Activated T-cell treated with anti-CD3 and anti-CD28 coated beads, Interleukin-2, amount 50 U/mL, for 4 hours (primary cell): ENCODE data around the gene FCGBP. TPM values are rescaled to one million over a fixed set of nuclear protein-coding genes. Genes with fewer than 3 reads are reported as not detected.

Experiments
- ATAC-seq, 2 donors: fragments of 200-7000 bp; cut with Tn5 transposase; one replicate each; pipeline ENCODE4 v1.10.0; 2021
- DNase-seq: peaks from one replicate; pipeline ENCODE4 v3.0.0-alpha.2; 2020
- H3K27me3 Mint-ChIP-seq: one replicate; pipeline ENCODE4 v1.8.0; 2021; ENCODE audit warnings: low read depth, mixed read lengths
- H3K36me3 Mint-ChIP-seq: one replicate; pipeline ENCODE4 v1.8.0; 2022; ENCODE audit warnings: mixed read lengths; ENCODE audit not compliant: insufficient read depth
- H3K4me1 Mint-ChIP-seq: one replicate; pipeline ENCODE4 v1.8.0; 2021; ENCODE audit warnings: low read depth, mixed read lengths
- H3K4me3 Mint-ChIP-seq: one replicate; pipeline ENCODE4 v1.8.0; 2021; ENCODE audit warnings: mild to moderate bottlenecking, moderate library complexity, mixed read lengths
- H3K9me3 Mint-ChIP-seq: one replicate; pipeline ENCODE4 v1.8.0; 2021; ENCODE audit warnings: mixed read lengths
- total RNA-seq, 3 donors: library from RNA; stranded (reverse); gene quantifications; one replicate each; pipeline ENCODE4 v1.2.1, GENCODE V29; 2021

FCGBP gene
- 1 to 10 TPM; 1.7 to 3.0 (median 2.5) TPM for total RNA-seq

GRCh38 chr19:39934584-39935363 is at the start of gene FCGBP:
Gene FCGBP (minus strand): TSS chr19:39934634.
- Mint-ChIP-seq H3K27me3 (no peaks in the 10 kb centered on the region), H3K4me3 (no peak within 1 kb of the TSS), H3K36me3 (no peaks in the 10 kb centered on the region), H3K9me3 (peaks cover 11% of the 10 kb centered on the region), H3K4me1 (peaks cover 53% of the 10 kb centered on the region)
- no peak for DNase-seq
- no peak for ATAC-seq

- no peak for ATAC-seq
- H3K4me3 Mint-ChIP-seq: no peak overlapping the region
- peaks cover 37% of the 10 kb centered on the region for H3K9me3 Mint-ChIP-seq
- H3K4me1 Mint-ChIP-seq: peaks cover under 1% of the 10 kb centered on the region
- no peaks in the 10 kb centered on the region for H3K27me3 Mint-ChIP-seq
- DNase-seq: no peak
- peaks cover 49% of the 10 kb centered on the region for H3K36me3 Mint-ChIP-seq
Observed at GRCh38 chr19:39983695-39984300, 49.4 kb upstream of the FCGBP start.

GRCh38 chr19:39982883-39983282 is 48.4 kb upstream of the FCGBP start:
- peaks cover 37% of the 10 kb centered on the region for H3K9me3 Mint-ChIP-seq
- H3K36me3 Mint-ChIP-seq: peaks cover 55% of the 10 kb centered on the region
- no peak overlapping the region for H3K4me3 Mint-ChIP-seq
- no peaks in the 10 kb centered on the region for H3K4me1 Mint-ChIP-seq
- ATAC-seq (no peak), DNase-seq (no peak)
- H3K27me3 Mint-ChIP-seq: no peaks in the 10 kb centered on the region

- no peak for DNase-seq
- Mint-ChIP-seq H3K9me3 (no peaks in the 10 kb centered on the region), H3K4me3 (no peak overlapping the region), H3K36me3 (peaks cover 44% of the 10 kb centered on the region), H3K27me3 (no peaks in the 10 kb centered on the region), H3K4me1 (peaks cover 27% of the 10 kb centered on the region)
- no peak for ATAC-seq
Observed at GRCh38 chr19:39974377-39975155, 40.1 kb upstream of the FCGBP start.

- H3K27me3 Mint-ChIP-seq: no peaks in the 10 kb centered on the region
- peaks cover 30% of the 10 kb centered on the region for H3K36me3 Mint-ChIP-seq
- H3K4me1 Mint-ChIP-seq: peaks cover 41% of the 10 kb centered on the region
- ATAC-seq: peak in 1 of 2 donors; percentile 1
- peak overlapping the region; percentile 98 for H3K4me3 Mint-ChIP-seq
- H3K9me3 Mint-ChIP-seq: no peaks in the 10 kb centered on the region
- no peak for DNase-seq
Observed at GRCh38 chr19:39971380-39972035, 37.1 kb upstream of the FCGBP start.

GRCh38 chr19:39970675-39971379 is 36.4 kb upstream of the FCGBP start, which contains the start of gene PSMC4:
Gene PSMC4 (plus strand): TSS chr19:39971165. CDS start chr19:39971203, 38 bp downstream.
- no peaks in the 10 kb centered on the region for H3K27me3 Mint-ChIP-seq
- DNase-seq: peak; percentile 97
- H3K4me1 Mint-ChIP-seq: peaks cover 41% of the 10 kb centered on the region
- H3K9me3 Mint-ChIP-seq: no peaks in the 10 kb centered on the region
- H3K4me3 Mint-ChIP-seq: peak within 1 kb of the TSS; percentile 98
- ATAC-seq: peak; percentile 96
- H3K36me3 Mint-ChIP-seq: peaks cover 29% of the 10 kb centered on the region

GRCh38 chr19:39970425-39970674 is 35.9 kb upstream of the FCGBP start:
- Mint-ChIP-seq H3K36me3 (peaks cover 25% of the 10 kb centered on the region), H3K4me1 (peaks cover 41% of the 10 kb centered on the region), H3K4me3 (peak overlapping the region; percentile 98), H3K9me3 (no peaks in the 10 kb centered on the region), H3K27me3 (no peaks in the 10 kb centered on the region)
- ATAC-seq: peak; percentile 33 to 37
- no peak for DNase-seq

GRCh38 chr19:39969681-39970424 is 35.4 kb upstream of the FCGBP start:
- Mint-ChIP-seq H3K36me3 (peaks cover 22% of the 10 kb centered on the region), H3K27me3 (no peaks in the 10 kb centered on the region), H3K9me3 (no peaks in the 10 kb centered on the region), H3K4me1 (peaks cover 41% of the 10 kb centered on the region), H3K4me3 (peak overlapping the region; percentile 98)
- ATAC-seq (no peak), DNase-seq (no peak)

GRCh38 chr19:39969266-39969665 is 34.8 kb upstream of the FCGBP start:
- H3K36me3 Mint-ChIP-seq: peaks cover 19% of the 10 kb centered on the region
- no peak for DNase-seq
- ATAC-seq: no peak
- peaks cover 41% of the 10 kb centered on the region for H3K4me1 Mint-ChIP-seq
- H3K9me3 Mint-ChIP-seq: no peaks in the 10 kb centered on the region
- no peaks in the 10 kb centered on the region for H3K27me3 Mint-ChIP-seq
- H3K4me3 Mint-ChIP-seq: peak overlapping the region; percentile 98

GRCh38 chr19:39968789-39969188 is 34.4 kb upstream of the FCGBP start:
- ATAC-seq (no peak), DNase-seq (no peak)
- H3K27me3 Mint-ChIP-seq: no peaks in the 10 kb centered on the region
- peaks cover 17% of the 10 kb centered on the region for H3K36me3 Mint-ChIP-seq
- H3K4me3 Mint-ChIP-seq: peak overlapping the region; percentile 98
- H3K9me3 Mint-ChIP-seq: no peaks in the 10 kb centered on the region
- peaks cover 44% of the 10 kb centered on the region for H3K4me1 Mint-ChIP-seq

GRCh38 chr19:39967561-39967960 is 33.1 kb upstream of the FCGBP start:
- Mint-ChIP-seq H3K9me3 (no peaks in the 10 kb centered on the region), H3K27me3 (no peaks in the 10 kb centered on the region), H3K4me1 (peaks cover 37% of the 10 kb centered on the region), H3K36me3 (peaks cover 10% of the 10 kb centered on the region), H3K4me3 (no peak overlapping the region)
- DNase-seq (no peak), ATAC-seq (no peak)

- Mint-ChIP-seq H3K4me1 (peaks cover 34% of the 10 kb centered on the region), H3K9me3 (no peaks in the 10 kb centered on the region), H3K36me3 (peaks cover 4% of the 10 kb centered on the region), H3K4me3 (no peak overlapping the region), H3K27me3 (no peaks in the 10 kb centered on the region)
- ATAC-seq (no peak), DNase-seq (no peak)
Observed at GRCh38 chr19:39966617-39967016, 32.2 kb upstream of the FCGBP start.

GRCh38 chr19:39963898-39964297 is 29.5 kb upstream of the FCGBP start:
- Mint-ChIP-seq H3K27me3 (no peaks in the 10 kb centered on the region), H3K9me3 (no peaks in the 10 kb centered on the region), H3K4me3 (no peak overlapping the region), H3K36me3 (no peaks in the 10 kb centered on the region), H3K4me1 (peaks cover 32% of the 10 kb centered on the region)
- DNase-seq (no peak), ATAC-seq (no peak)
